ENCODE results near the gene UNG.

GRCh38 chr12:109064143-109064542, 33.3 kb upstream of the UNG start:
- TF ChIP-seq CTCF (IDR thresholded peaks at IDR 0.05) (no peak), FOXJ3 (CRISPR knock-in tag; IDR thresholded peaks at IDR 0.05) (no peak), RFX5 (IDR thresholded peaks at IDR 0.05; ENCODE audit: low read length) (no peak), MXI1 (IDR thresholded peaks at IDR 0.05; ENCODE audit: low read depth, low read length) (no peak), REST (IDR thresholded peaks at IDR 0.05; ENCODE audit: low read depth, low read length) (no peak), EZH2phosphoT487 (IDR thresholded peaks at IDR 0.05; ENCODE audit: borderline replicate concordance, low read depth) (no peak)

All from SK-N-SH (cell line).